ENCODE data around the gene PHLDA3.

- TF ChIP-seq ATF3 (IDR thresholded peaks at IDR 0.05), result no peak
- no peak for TF ChIP-seq YY1 (IDR thresholded peaks at IDR 0.05)
- no peak for TF ChIP-seq CTCF (IDR thresholded peaks at IDR 0.05; ENCODE audit: low read depth, low read length, missing input control)
- TF ChIP-seq HNF4G (IDR thresholded peaks at IDR 0.05), result no peak
Observed at GRCh38 chr1:201503397-201504176, 34.6 kb upstream of the PHLDA3 start.
